Lung (tissue), 12 donors: ENCODE measurements around the gene UBE2H. TPM values are rescaled to one million over a fixed set of nuclear protein-coding genes. Genes with fewer than 3 reads are reported as not detected.

ENCODE experiments used
- ATAC-seq: fragments of 200-7000 bp; cut with Tn5 transposase; one replicate; pipeline ENCODE4 v1.9.1; 2020; ENCODE audit warnings: moderate number of reproducible peaks; ENCODE audit not compliant: insufficient read depth, low FRiP score
- DNase-seq, 3 donors: peaks; one replicate each; pipeline ENCODE4 v3.0.0-alpha.2; 2013 to 2017
- H3K27ac ChIP-seq, 2 donors: one replicate each; pipeline ENCODE4 v1.5.1; 2013; ENCODE audit warnings: mild to moderate bottlenecking in 2 of 2, moderate library complexity in 2 of 2, control low read depth in 1 of 2, inconsistent platforms in 1 of 2, low read depth in 1 of 2, low read length in 1 of 2
- H3K27me3 ChIP-seq, 3 donors: one replicate each; pipeline ENCODE4 v1.5.1; 2013; ENCODE audit warnings: low read length in 2 of 3; ENCODE audit not compliant: control insufficient read depth in 3 of 3, insufficient read depth in 3 of 3
- H3K36me3 ChIP-seq, 4 donors: one replicate each; pipeline ENCODE4 v1.5.1; 2013; ENCODE audit warnings: low read length in 4 of 4, mild to moderate bottlenecking in 1 of 4, moderate library complexity in 1 of 4; ENCODE audit not compliant: control insufficient read depth in 4 of 4, insufficient read depth in 4 of 4
- H3K4me1 ChIP-seq, 5 donors: one replicate each; pipeline ENCODE4 v1.5.1; 2013; ENCODE audit warnings: low read length in 5 of 5, mild to moderate bottlenecking in 2 of 5, moderate library complexity in 1 of 5; ENCODE audit not compliant: control insufficient read depth in 5 of 5, insufficient read depth in 5 of 5
- H3K4me3 ChIP-seq: one replicate; pipeline ENCODE4 v1.5.1; 2013; ENCODE audit warnings: mild to moderate bottlenecking, control low read depth, moderate library complexity
- H3K9ac ChIP-seq, 2 donors: one replicate each; pipeline ENCODE4 v1.5.1; 2013; ENCODE audit warnings: low read length in 2 of 2, control low read depth in 1 of 2; ENCODE audit not compliant: insufficient read depth in 1 of 2
- H3K9me3 ChIP-seq, 4 donors: one replicate each; pipeline ENCODE4 v1.5.1; 2013; ENCODE audit warnings: low read length in 3 of 4, mild to moderate bottlenecking in 1 of 4, moderate library complexity in 1 of 4; ENCODE audit not compliant: control insufficient read depth in 4 of 4, insufficient read depth in 3 of 4
- WGBS, 2 donors: extraction: QIAGEN DNeasy Blood & Tissue Kit; methylation state at CpG; one replicate each; pipeline ENCODE4 v1.1.7; 2013; 5-methylcytosine and 5-hydroxymethylcytosine counted together
- polyA plus RNA-seq, 2 donors: library from polyadenylated mRNA; stranded (reverse); fragments of 200-250 nt; gene quantifications; one replicate each; pipeline ENCODE4 v1.2.1, GENCODE V29; 2013
- total RNA-seq, 2 donors: library from RNA; depleted of rRNA in 1 of 2; stranded (reverse); fragments of >200 nt in 1 of 2; gene quantifications; one replicate each; pipeline ENCODE4 v1.2.1, GENCODE V29; 2014 to 2021
- TF ChIP-seq, protein P1 (sequence below): IDR thresholded peaks from 2 replicates; pipeline ENCODE4 v1.5.1; 2012; ENCODE audit warnings: mild to moderate bottlenecking; ENCODE audit errors: control extremely low read depth, extremely low read depth
- donor health status: control.
- donor health status: control.
- donor health status: Bipolar disorder and iron deficiency.
- donor health status: healthy.
- donor health status: DM: yes; HTN: yes; CAD: no.

Gene UBE2H
- total and polyA plus RNA-seq, 4 donors: 23.0 to 102 (median 49.7) TPM

DNA sequence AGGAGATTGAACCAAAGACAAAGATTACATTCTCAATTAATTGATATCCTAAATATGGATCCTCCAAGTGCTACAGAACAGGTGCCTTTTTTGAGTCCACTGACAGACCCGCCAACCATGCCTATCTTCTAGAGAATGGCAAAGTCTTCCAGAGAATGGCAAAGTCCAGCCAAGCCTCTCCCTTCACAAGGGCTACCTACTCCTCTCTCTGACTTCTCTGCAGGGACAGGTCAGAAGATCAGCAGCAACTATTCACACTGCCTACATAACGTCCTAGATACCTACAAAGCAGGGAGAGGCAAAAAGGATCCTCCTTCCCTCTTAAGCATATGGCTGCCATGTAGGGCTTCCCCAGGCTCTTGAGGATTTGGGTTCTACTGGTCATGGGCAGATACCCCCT, 12.4 kb downstream of the UBE2H start:
- no peak overlapping the region for H3K4me3 ChIP-seq
- ATAC-seq (no peak), DNase-seq (no peak)
- no peak overlapping the region for H3K9ac ChIP-seq
- no peaks in the 10 kb centered on the region for H3K27me3 ChIP-seq
- H3K4me1 ChIP-seq: peaks cover 0 to 6% (median 0%) of the 10 kb centered on the region in 5 donors
- TF ChIP-seq, protein P1, sequence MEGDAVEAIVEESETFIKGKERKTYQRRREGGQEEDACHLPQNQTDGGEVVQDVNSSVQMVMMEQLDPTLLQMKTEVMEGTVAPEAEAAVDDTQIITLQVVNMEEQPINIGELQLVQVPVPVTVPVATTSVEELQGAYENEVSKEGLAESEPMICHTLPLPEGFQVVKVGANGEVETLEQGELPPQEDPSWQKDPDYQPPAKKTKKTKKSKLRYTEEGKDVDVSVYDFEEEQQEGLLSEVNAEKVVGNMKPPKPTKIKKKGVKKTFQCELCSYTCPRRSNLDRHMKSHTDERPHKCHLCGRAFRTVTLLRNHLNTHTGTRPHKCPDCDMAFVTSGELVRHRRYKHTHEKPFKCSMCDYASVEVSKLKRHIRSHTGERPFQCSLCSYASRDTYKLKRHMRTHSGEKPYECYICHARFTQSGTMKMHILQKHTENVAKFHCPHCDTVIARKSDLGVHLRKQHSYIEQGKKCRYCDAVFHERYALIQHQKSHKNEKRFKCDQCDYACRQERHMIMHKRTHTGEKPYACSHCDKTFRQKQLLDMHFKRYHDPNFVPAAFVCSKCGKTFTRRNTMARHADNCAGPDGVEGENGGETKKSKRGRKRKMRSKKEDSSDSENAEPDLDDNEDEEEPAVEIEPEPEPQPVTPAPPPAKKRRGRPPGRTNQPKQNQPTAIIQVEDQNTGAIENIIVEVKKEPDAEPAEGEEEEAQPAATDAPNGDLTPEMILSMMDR: no peak
- H3K36me3 ChIP-seq: peaks cover 0 to 6% (median 3%) of the 10 kb centered on the region in 4 donors
- WGBS, 2 donors: 91 to 98% methylated on average over 2 of the region's 2 CpGs
- no peaks in the 10 kb centered on the region for H3K9me3 ChIP-seq
- no peak overlapping the region for H3K27ac ChIP-seq

DNA sequence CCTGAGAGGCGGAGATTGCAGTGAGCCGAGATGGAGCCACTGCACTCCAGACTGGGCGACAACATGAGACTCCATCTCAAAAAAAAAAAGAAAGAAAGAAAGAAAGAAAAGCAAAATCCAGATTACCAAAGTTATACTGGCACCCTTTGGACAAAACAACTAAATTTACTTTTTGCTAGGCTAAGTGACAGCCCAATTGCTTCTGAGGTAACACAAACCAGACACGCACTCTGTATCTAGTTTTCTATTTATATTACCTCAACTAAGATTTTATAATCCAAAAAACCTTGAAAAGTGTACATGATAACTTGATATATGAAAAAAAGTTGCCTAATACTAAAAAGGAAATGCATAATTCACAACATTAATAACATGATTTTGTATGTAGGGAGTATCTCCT, 12.9 kb downstream of the UBE2H start:
- Histone ChIP-seq H3K27ac (no peak overlapping the region), H3K4me3 (no peak overlapping the region), H3K36me3 (peaks cover 0 to 6% (median 3%) of the 10 kb centered on the region in 4 donors), H3K27me3 (no peaks in the 10 kb centered on the region), H3K4me1 (peaks cover 0 to 6% (median 0%) of the 10 kb centered on the region in 5 donors), H3K9me3 (no peaks in the 10 kb centered on the region), H3K9ac (no peak overlapping the region)
- ATAC-seq (no peak), DNase-seq (no peak)
- 96% methylated on average over 4 of the region's 4 CpGs for WGBS, 2 donors
- TF ChIP-seq, protein P1: no peak

DNA sequence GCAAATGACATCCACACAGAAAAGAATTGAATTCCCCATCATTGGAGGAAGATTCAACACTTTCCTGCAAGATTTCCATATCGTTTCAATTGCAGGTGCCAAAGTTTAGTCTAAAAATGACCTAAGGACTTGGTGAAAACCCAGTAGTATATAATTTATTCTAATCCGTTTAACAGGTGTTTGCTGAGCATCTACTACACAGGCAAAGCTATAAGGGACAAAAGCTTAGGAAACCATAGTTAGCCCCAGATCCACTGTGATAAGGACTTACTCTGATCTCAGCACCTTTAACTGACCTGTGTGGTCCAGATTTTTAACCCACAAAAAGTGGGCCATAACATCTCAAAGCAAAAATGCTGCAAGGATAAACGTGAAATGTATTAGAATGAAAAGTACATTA, 19.1 kb downstream of the UBE2H start:
- no peaks in the 10 kb centered on the region for H3K4me1 ChIP-seq
- TF ChIP-seq, protein P1: no peak
- WGBS, 2 donors: 75 to 86% methylated on average over 3 of the region's 3 CpGs
- H3K4me3 ChIP-seq: no peak overlapping the region
- no peak for DNase-seq
- no peaks in the 10 kb centered on the region for H3K9me3 ChIP-seq
- H3K36me3 ChIP-seq: peaks cover 2 to 4% (median 3%) of the 10 kb centered on the region in 4 donors
- no peak overlapping the region for H3K27ac ChIP-seq
- no peak overlapping the region for H3K9ac ChIP-seq
- H3K27me3 ChIP-seq: no peaks in the 10 kb centered on the region
- ATAC-seq: no peak

DNA sequence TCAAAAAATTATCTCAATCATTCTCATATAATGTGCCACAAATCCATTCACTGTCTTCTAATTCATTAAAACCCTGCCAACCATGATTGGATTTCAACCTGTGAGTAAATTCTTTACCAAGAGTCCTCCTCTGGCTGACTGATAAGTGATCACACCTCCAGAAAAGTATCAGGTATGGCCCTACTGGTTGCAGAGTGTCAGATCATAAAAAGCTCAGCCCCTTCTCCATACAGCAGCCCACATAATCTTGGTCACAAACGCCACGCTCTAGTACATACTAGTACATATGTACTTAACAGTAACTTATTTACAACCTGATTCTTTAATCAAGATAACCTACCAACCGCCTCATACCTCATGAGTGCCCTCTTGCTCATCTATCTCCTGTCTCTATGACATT, 26.1 kb downstream of the UBE2H start:
- no peaks in the 10 kb centered on the region for H3K27me3 ChIP-seq
- H3K4me1 ChIP-seq: peaks cover 0 to 9% (median 0%) of the 10 kb centered on the region in 5 donors
- TF ChIP-seq, protein P1: no peak
- no peak overlapping the region for H3K9ac ChIP-seq
- H3K36me3 ChIP-seq: peaks cover 0 to 3% (median 2%) of the 10 kb centered on the region in 4 donors
- DNase-seq (no peak), ATAC-seq (no peak)
- WGBS, 2 donors: 92 to 97% methylated on average over 3 of the region's 3 CpGs
- no peak overlapping the region for H3K4me3 ChIP-seq
- no peak overlapping the region for H3K27ac ChIP-seq
- no peaks in the 10 kb centered on the region for H3K9me3 ChIP-seq
